ENCODE measurements around the gene BRD2.

Gene BRD2

DNA sequence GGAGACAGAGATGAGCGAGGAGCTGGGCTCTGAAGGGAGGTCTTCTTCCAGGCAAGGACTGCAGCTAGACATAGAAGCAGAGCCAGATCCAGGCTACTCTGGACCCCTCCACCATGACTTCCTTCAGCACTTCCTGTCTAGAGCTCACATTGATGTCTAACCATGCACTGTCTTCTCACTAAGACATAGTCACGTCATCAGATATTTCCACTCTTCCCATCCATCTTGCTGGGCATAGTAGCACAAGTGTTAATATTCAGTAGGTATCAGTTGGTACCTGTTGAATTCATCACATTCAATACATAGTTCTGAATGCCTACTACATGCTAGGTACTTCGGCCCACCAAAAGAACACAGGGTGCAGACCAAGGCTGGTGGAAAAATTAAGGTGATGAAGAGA lies 18.4 kb upstream of the BRD2 start:
- DNase-seq: no peak

DNA sequence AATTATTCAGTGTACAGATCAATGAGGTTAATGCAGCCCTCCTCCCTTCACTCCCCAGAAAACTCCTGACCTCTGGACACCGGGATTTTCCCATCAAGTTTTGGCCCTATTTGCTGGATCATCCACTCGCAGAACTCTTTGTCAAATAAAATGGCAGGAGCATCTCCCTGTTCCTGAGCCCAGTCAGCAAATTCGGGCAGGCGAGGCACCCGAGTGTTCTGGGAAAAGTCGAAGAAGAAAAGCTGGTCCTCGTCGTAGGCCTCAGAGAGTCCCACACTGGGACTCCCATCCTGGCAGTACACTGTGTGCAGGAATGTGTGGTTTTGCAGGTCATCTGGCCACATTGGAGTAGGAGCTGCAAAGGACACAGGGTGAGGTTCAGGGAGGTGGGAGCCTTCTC lies 17.9 kb upstream of the BRD2 start:
- DNase-seq: no peak

DNA sequence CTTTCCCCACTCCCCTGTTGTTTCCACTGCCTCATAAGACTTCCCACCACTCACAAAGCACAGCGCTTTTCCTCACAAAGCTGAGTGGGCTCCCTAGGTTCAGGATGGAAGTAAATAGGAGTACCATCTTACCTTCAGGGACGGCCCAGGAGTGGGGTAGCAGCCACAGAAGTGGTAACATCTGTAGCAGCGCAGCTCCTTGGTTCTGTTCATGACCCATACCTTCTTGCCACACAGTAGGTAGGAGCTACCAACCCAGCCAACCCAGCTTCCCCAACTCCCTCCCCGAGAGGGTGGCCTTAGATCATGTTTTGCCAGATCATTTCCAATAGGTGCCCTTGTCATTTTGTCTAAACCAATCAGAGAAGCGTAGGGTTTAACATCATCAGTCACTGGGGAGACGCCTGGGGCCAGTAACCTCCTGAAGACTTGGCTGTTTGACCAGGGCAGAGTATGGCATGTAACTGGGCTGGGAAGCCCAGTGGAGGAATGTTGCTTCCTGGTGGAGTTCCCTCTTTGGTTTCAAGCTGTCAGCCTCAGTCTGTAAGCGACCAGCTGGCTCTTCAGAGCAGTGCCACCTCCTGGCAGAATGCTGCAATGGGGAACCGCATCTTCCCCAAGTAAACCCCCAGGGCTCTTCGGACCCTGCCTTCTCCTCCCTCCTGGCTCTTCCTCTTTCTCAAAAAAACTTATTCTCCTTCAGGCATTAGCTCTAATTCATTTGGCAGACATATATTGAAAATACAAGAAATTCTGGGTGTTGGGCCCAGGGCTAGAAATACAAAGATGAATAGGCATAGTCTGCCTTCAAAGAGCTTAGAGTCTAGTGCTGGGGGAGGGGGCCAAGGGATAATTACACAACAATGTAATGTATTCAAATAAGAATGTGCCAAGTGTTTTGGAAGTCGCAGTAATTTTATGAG lies 15.3 kb upstream of the BRD2 start, which contains the start of gene HLA-DMA:
TSS of gene HLA-DMA (minus strand) at position 281 of the 923 bp plus-strand sequence. CDS start at position 220, 61 bp downstream.
- DNase-seq: no peak

DNA sequence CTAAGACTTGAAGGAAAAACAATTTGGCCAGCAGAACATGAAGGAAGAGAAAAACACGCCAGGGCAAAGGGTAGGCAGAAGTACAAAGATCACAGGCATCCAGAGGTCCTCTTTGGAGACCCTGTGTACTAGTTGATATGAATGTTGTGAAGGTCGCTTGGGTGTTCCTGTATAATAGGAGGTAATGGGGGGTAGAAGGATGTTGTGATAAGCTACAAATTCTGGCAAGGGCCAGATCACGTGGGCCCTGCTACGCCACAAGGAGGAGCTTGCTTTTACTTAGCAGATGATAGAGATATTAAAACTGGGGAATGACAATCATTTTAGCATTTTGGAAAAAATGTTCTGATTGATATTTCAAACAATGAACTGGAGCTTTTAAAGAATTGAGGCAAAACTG lies 14.6 kb upstream of the BRD2 start:
- no peak for DNase-seq

DNA sequence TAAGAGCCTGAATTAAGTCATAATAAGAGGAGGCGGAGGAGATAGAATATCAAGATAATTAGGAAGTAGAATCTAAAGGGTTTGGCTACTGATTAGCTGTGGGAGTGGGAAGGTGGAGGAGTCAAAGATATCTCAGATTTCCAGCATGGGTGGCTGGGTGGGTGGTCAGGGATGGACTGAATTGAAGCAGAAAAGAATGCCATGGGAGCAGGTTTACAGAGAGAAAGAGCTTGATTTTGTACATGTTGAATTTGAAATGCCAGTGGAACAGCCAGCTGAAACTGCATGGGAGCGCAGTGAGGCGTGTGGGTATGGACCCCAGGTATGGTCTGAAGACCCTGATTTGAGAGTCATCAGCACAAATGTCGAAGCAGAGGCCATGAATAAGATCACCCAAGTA lies 14.1 kb upstream of the BRD2 start:
- no peak for DNase-seq

DNA sequence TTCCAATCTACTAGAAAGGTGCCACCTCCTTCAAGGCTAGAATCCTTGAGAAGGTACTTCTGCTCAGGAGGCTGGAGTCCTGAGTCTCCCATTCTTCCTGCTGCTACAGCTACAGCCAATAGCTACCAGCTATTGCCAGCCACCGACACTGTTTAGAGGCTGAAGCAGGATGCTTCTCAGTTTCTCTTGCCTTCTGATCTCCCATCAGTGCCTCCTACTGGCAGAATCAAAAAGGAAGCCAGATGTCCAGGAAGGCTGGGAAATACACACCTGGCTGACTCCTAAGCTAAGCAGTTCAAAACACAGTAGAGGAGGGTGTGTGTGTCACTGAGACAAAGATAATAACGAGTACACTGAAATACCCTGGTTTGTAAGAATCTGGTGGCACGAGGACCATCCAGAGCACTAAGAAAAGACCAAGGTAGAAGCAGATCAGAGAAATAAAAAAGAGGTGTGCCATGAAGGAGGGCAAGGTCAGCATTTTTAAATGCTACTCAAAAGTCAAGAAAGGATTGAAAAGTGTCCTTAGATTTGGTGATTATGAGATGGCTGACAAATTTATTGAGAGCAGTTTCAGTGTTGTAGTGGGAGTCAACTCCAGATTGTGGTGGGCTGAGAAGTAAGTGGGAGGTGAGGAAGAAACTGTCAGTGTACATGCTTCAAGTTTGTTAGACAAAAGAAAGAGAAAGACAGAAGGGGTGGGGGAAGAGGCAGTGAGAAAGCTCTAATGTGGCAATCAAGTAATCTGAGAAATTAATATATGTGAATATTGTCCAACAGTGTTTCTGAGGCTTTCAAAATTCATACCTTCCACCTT lies 13.2 kb upstream of the BRD2 start:
- no peak for DNase-seq

DNA sequence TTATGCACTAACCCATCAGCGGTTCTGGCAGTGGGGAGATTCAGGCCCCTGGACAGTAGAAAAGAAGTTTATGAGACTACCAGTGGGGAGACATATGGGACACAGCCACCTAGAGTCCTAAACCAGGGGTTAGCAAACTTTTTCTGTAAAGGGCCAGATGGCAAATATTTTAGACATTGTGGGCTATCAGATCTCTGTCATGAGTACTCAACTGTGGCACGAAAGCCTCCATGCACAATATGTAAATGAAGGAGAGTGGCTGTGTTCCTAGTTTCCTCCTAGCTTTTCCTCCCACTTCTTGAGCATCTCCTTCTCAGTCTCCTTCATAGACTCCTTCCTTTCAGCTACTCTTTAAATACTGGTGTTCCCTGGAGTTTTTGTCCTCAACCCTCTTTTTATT lies 12.2 kb upstream of the BRD2 start:
- DNase-seq: no peak

DNA sequence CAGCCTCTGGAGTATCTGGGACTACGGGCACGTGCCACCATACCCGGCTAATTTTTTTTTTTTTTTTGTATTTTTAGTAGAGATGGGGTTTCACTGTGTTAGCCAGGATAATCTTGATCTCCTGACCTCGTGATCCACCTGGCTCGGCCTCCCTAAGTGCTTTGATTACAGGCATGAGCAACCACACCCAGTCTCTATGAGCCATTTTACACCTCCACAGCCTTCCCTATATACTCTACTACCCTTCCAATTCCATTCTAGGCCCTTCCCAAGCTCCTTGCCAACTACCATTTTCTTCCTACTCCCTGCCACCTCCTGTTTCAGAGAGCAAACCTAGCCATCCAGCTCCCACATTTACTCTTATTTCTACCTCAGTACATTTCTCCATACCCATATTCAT lies 7.8 kb upstream of the BRD2 start:
- DNase-seq: no peak

DNA sequence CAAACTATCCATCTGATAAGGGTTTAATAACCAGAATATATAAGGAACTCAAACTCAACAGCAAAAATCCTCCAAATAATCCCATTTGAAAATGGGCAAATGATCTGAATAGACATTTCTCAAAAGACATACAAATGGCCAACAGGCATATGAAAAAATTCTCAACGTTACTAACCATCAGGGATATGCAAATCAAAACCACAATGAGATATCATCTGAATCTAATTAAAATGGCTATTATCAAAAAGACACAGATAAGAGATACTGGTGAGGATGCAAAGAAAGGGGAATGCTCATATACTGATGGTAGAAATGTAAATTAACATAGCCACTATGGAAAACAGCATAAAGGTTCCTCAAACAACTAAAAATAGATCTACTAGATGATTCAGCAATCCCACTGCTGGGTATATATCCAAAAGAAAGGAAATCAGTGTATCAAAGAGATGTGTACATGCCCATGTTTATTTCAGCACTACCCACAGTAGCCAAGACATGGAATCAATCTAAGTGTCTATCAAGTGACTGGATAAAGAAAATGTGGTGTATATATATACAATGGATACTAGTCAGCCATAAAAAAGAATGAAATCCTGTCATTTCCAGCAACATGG lies 6.1 kb upstream of the BRD2 start:
- no peak for DNase-seq

DNA sequence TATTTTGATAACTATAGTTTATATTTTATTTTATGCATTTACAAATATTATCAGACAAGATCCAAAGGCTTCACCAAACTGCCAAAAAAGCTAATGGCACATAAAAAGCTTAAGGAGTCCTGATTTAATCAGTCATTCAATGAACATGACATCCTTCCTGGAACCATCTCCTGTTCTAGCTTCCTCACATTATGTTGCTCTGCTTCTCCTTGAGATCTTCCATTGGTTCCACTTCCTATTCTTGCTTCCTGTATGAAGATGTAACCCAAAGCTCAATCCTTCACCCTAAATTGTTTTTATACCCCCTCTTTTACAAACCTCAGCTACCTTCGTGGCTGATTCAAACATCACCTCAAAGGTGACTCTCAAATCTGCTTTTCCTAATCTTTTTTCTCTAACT lies 4.5 kb upstream of the BRD2 start:
- DNase-seq: no peak

DNA sequence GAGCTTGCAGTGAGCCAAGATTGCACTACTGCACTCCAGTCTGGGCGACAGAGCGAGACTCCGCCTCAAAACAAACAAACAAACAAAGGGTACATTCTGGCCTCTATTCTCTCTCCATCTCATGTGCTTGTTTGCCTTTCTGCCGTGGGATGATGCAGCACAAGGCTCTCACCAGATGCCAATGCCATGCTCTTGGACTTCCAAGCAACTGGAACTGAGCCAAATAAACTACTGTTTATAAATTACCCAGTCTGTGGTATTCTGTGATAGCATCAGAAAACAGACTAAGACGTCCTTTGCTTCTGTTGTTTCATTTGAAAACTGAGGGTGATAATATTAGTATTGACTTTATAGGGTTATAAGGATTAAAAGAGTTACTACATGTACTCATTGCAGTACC lies 3.6 kb upstream of the BRD2 start:
- no peak for DNase-seq

DNA sequence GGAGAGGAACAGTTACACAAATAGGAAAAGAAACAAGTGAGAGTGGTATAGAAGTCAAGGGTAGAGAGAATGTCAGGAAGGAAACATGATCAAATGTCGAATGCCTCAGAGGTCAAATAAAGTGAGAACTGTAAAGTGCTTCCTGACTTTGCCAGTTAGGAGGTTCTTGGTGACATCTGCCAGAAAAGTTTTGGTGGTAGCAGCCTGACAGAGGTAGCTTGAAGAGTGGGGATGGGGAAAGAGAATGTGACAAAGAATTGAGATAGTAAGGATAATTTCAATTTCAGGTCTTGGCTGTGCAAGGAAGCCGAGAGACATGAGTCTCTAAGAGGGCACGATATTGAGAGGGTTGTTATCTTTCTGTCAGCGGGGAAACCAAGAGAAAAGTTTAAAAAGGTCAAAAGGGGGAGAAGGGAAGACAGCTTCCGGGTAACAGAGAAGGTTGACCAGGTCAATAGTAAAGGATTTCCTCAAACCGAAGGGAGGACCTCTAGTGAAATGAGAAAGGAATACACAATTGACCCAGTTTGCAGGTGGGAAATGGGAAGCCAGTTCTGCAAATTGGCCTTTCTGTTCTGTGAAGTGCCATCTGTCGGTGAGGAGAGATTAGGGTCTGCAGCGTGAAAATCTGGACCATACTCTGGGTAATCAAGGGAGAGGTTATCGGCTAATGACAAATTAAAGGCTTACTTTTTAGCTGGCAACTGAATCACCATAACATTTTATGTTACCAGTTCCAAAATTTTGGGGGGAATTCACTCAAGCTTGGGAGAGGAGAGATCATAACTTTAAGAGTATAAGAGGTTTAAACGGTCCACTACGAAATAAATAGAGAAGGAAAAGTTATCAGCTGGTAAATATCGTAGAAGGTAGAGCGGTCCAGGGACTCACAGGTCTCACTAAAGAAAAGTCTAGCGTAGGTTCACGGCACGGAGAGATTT lies 973 bp upstream of the BRD2 start:
- DNase-seq: no peak

DNA sequence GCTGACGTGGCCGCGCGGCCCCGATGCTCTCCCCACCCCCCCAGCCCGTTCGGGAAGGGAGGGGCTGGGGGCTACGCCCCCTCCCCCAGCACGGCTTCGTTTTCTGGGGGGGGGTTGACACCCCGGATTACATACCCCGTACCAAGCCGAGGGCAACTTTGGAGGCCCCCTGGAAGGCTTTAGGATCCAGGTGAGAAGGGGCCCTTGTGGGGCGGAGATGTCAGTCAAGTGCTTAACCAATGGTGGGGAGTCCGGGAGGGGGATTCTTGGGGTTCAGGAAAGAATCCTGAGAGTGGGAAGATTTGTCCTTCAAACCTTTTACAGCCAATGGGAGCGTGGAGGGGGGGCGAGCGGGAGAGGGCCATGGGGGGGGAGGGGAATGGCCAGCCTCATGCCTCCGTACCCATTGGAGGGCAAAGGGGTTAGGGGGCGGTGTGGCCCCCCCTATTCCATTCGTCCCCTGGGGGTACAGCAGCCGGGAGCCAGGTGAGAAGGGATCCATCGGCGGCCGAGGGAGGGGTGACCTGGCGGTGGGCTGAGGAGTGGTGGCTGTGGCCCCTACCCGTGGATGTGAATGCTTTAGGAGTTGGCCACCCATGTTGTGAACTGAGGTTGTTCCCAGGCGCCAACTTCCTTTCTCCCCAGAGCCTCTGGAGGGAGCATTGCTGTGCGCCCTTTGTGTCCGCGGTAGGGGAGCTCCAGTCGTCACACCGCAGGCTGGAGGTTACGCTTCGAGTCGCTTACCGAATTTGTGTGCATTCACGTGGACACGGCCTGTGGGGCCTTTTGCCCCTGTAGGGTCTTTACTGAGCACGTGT lies 682 bp downstream of the BRD2 start:
- DNase-seq: peak; percentile 57

DNA sequence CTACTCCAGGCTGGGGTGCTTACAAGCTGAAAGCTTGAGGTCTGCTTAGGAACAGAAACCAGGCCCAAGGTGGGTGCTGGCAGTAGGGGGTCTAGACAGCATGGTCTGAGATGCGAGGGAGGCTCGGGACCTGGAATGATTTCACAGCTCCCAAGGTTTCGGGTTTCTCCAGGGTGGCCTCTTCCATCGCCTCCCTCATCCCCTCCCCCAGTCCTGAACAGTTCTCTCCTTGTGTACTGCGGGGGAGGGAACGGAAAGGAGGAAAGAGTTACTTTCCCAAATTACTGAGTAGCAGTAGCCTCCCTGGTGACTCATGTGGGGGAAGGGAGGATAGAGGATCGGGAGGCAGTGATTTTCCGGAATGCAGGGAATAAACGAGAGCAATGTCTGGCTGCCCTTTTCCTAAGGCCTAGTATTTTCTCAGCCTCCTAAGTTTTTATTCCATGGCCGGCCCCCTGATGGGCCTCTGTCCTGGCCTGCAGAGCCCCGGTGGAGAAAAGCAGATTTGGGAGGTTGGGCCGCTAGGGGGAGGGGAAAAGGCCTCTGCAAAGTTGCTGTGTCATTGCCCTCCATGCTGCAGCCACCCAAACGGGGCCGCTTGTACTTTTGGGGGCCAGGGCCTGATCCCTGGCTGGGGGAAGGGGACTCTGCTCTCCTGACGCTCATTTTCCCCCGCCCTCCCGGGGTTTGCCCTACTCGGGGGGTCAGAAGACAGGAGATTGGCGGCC lies 1.5 kb downstream of the BRD2 start:
- DNase-seq: peak; percentile 33

DNA sequence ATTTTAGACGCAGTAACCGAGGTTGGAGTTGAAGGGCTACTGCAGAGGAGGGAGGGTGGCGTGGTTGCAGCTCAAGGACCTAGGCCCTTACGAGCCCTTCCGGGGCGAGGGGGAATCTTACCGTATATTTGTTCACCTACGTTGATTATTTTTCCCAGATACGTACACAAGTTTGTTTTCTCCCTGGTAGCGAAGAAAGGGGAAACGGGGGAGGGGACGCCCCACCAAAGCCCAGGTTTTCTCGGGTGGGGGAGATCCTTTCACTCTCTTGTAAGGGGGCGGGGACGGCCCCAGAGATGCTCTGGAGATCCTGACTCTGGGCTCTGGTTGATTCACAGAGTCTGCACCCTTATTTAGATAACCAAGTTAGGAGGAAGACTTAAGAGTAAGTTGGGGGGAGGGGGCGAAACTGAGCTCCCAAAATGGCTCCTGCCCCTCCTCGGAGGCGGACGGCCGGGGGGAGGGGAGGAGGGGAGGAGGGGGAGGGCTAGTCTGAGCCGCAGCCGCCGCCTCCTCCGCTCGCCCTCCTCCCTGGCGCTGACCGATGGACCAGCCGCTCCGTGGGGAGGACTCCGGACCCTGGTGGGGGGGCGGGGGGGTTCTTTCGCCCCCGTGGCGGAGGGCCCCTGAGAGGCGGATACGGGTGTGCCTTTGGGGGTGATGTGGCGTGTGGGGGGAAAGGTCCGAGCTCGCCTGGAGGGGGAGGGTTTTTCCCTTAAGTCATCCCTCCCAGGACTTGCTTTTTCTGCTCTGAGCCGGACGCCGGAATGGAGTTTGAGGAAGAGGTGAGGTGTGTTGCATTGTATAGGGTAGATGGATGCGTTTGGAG lies 2.2 kb downstream of the BRD2 start:
- peak; percentile 60 for DNase-seq

DNA sequence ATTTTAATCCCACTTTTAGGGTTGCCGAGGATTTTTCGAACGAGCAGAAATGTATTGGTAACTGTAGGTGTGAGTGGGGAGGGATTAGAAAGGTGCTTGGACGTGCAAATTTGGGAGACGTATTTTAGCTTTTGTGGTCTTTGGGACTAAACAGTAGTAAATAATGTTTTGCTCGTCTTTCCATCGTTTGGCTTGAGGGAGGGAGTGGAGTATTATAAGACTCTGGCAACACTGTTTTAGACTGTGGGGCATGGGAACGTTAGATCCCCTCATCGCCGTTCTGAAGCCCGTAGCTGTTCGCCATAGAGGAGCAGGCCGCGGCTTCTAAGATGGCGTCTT lies 2.8 kb downstream of the BRD2 start:
- no peak for DNase-seq

DNA sequence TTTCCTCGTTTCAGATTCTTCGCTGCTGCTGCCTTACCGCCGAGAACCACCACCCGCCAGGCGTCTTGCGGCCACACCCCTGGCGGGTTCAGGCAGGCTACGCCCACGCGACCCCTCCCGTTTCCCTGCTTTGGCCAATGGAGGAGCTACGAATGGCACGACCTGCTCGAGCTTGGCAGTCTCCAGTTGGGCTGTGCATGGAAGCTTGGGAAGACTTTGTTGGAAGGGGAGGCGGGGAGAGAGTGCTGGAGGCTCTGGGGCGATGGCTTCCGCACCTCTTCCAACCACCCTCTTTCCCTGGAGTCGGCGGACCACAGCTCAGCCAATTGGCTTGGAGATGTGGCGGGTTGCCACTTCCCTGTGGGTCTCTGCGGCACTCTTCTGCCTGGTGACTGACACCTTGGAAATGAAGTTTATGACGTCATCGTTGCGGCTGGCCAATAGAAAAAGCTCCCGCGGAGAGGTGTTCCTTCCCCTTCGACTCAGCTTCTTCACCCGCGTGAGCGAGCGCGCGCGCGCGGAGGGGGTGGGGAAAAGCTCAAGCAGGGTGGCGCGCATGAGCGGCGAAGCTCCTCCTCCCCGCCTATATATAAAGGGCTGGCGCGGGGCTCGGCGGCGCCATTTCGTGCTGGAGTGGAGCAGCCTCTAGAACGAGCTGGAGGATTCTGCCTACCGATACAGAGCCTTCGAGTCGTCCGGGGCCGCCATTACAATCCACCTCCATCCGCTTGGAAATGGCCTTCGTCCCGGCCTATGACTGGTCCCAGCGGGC lies 3.4 kb downstream of the BRD2 start:
- peak; percentile 89 for DNase-seq

DNA sequence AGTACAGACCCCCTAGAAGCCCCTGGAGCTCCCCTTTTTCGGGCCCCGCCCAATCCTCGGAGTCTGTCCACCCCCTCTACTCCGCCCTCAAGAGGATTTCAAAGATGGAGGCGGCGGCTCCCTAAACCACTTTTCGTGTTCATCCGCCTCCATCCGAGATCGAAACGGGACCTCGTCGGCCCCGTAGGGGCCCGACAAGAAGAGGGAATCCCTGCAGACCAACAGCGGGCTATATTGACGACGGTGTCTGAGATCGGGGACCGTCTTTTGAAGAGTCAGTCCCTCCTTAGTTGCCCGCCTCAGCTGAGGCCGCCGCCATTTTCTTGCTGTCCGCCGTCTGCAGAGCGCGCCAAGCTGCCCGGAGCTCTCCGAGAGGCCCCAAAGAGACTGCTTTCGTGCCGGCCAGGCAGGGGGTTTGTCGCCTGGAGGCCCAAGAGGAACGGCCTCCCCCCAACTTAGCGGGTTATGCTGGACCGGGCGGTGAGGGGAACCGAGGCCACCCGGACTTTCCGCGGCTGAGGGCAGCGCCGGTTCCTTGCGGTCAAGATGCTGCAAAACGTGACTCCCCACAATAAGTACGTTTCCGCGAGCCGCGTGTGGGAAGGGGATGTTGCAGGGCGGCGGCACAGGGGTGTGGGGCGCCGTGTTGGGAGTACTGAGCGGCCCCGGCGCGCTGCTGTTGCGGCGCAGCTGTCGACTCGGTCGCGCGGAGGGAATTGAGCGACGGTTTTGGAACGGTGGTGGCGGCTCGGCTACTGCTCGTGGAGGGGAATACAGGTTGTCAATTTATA lies 4.2 kb downstream of the BRD2 start:
- no peak for DNase-seq

Data from NCI-H2107 (cell line).